NOMO-1 (cell line): ENCODE data around the gene SNX1.

ENCODE experiments used
- DNase-seq, 2 experiments: peaks; one replicate each; lab custom pipeline; 2025; ENCODE audit not compliant: unreplicated experiment in 2 of 2; lab: John Stamatoyannopoulos, UW

SNX1 gene

DNA sequence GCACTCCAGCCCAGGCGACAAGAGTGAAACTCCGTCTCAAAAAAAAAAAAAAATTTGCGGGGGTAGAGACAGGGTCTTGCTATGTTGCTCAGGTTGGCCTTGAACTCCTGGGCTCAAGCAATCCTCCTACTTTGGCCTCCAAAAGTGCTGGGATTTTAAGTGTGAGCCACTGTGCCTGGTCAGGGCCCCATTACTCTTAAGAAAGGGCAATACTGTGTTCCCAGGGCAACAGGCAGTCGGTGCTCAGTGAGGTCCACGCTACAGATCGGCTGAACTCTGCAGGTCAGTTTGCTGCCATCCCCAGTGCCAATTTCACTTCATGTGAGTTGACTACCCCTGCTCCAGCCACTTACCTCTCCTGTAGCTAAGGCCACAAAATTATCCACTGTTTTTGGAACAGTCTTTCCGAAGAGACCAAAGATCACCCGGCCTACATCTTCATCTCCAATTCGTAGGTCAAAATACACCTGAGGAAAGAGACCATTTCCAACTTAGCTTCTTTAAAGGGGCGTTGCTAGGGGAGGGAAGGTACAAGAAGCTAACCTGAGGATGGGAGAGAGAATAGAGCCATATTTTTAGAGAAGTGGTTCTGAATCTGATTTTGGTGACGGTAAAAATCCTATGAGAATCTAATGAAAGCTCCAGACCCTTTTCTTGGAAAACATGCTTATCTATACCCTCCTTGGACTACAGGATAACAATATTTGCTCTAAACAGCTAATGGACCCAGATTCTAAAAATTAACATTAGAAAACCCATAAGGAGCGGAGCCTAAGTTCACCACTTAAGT lies 66.1 kb downstream of the SNX1 start:
- DNase-seq: peak in 1 of 2 experiments; percentile 14

DNA sequence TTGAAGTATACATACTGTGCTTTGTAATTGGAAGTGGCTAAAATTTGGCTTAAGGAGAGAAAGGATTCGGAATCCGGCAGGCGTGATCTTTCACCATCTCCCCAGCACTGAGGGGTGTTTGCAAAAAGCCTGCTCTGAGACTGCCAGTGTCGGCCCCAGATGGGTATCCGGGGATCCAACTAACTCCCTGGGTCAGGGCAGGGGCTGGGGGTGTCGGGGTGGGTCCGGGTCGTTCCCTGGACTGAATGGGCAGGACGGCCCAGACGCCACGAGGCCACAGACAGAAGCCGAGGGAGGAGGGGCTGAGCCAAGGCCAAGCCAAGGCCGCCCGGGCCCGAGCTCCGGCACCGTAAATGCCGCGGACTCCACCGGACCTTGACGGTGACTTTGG lies 66.7 kb downstream of the SNX1 start:
- no peak for DNase-seq

DNA sequence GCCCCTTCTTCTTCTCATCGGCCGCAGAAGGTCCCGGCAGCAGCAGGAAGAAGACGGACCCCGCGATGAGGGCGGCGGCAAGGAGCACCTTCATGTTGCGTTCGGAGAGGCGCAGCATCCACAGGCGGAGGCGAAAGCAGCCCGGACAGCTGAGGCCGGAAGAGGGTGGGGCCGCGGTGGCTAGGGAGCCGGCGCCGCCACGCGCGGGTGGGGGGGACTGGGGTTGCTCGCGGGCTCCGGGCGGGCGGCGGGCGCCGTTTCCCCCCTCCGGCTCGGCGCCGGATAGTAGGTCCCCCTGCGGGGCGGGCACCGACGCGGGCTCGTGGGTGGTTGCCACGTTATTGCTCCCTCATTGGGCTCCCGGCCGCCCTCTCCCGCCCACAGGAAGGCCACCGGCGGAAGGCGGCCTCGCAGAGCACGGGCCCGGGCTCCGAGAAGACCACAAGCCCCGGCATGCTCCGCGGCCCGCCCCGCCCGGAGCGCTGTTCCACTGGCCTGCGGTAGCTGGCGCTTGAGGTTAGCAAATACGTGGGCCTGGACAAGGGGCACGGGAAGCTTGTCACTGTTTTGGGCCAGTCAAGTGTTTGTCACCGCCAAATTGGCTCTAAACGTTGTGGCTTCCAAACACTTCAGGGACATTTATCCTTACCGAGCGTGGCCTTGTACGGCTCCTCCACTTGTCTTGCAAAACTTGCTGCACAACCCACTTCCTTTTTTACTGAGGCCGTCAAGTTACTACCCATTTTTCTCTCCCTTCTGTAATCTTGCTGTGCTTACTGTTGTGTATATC lies 67.3 kb downstream of the SNX1 start, which contains the start of gene PPIB:
Gene PPIB (minus strand): TSS at position 154 of the 790 bp plus-strand sequence. CDS start 36 bp downstream, at position 118.
- peak; percentile 99 for DNase-seq

DNA sequence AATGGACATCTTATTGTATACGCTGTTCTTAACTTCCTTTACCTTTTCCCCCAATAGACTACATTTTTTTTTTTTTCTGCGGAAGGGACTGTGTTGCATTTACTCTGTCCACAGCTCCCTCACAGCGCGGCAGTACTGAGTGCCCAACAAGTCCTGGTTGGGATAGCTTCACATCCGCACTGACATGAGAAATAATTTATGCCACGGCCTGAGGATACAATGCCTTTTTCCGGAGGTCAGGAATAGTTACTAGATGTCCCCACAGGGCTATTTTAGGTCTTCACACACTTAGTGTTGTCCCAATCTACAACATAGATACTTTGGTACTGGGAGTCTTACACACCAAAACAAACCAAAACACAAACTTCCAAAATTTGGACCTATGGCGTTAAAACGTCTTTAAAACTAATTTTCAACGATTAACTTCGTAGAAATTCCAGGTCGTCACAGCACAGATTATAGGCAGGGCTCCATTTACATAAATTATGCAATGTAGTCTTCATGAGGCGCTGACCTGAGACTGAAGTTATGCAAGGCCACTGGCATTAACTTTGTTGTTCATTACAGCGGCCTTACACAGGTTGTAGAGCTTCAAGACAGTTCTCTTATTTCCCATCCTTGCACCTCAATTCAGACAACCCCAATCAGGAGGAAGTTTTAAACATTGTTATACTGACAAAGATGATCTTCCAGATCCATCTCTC lies 68.0 kb downstream of the SNX1 start:
- DNase-seq: peak; percentile 56 to 78

DNA sequence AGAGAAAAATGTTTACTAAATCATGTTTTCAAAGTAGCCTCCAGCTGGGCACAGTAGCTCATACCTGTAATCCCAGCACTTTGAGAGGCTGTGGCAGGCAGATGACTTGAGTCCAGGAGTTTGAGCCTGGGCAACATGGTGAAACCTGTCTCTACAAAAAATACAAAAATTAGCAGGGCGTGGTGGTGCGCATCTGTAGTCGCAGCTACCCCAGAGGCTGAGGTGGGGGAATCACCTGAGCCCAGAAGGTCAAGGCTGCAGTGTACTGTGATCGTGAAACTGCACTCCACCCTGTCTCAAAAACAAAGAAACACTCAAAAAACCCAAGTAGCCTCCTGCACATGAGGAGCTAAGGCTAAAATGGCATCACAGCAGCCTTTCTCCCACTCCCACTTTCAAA lies 68.7 kb downstream of the SNX1 start:
- DNase-seq: no peak

DNA sequence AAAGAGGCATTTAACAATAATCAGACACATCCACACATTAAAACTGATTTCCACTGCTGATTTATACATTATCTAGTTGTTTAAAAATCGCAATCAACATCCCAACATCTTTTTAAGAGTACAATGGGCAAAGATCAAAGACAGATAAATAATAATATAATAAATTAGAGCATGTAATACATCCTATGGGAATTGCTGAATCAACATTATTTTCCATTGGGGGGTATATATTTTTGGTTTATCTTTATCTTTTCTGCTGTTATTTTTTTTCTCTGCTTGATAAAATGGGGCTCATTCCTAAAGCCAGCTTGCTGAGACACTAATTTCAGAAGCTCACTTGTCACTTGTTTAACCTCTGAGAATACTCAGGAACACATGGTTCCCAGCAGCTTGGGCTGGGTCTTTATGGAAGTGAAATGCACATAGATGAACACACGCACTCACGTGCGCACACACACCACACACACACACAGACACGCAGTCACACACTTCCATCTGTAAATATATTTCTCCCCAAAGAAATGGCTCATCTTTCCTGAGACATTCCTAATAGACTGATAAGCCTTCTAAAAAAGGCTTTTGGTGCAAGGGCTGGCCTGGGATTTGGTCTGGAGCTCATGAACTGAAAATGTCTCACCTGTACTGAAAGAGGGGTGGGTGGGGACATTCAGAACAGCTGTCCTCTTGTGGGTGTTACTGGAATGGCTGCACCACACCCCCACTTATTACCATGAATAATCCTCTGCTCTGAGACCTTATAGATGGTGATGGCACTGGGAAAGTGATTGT lies 70.5 kb downstream of the SNX1 start:
- DNase-seq: no peak

DNA sequence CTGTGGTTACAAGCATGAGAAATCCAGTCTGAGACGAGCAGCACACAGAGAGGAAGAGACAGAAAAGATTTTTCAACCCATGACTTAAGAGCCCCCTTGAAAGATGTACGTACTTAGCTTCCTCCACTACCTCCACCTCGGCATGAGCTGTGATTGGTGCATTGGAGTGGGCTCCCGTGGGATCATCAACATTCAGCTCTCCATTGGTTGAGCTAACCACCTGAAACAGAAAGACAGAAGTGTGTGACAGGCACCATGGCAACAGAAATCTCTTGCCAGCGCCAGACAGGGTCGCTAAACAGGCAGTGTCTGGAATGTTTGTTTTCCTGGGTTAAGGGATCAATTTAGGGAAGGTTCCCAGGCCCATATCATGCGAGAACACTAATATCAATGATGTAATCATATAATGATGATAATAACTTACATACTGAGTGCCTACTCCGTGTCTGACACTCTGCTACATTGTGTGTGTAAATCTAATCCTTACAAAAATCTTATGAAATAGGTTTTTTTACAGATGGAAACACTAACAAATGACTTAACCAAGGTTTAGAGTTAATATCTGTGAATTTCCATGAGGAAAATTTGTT lies 84.5 kb downstream of the SNX1 start:
- no peak for DNase-seq

DNA sequence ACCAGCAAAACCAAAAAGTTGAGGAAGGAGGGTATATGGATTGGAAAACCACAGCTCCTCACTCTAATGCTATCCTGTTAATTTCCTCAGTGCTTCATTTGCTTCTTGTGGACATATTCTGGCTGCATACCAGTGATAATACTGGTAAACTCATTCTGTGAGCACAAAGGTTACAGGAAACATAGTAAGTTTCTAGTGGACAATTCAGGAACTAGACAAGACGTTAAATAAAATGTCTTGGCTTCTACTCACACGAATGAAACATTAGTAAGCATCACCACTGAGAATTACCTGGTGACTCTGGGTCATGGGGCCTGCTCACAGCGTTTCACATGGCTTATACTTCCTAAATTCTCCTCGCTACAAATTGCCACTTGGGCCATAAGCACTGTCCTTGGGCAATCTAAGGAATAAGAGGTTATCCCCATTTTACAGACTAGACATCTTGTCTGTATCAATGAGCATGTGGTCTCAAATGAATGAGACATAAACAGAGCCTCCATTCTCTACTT lies 87.1 kb downstream of the SNX1 start:
- no peak for DNase-seq

DNA sequence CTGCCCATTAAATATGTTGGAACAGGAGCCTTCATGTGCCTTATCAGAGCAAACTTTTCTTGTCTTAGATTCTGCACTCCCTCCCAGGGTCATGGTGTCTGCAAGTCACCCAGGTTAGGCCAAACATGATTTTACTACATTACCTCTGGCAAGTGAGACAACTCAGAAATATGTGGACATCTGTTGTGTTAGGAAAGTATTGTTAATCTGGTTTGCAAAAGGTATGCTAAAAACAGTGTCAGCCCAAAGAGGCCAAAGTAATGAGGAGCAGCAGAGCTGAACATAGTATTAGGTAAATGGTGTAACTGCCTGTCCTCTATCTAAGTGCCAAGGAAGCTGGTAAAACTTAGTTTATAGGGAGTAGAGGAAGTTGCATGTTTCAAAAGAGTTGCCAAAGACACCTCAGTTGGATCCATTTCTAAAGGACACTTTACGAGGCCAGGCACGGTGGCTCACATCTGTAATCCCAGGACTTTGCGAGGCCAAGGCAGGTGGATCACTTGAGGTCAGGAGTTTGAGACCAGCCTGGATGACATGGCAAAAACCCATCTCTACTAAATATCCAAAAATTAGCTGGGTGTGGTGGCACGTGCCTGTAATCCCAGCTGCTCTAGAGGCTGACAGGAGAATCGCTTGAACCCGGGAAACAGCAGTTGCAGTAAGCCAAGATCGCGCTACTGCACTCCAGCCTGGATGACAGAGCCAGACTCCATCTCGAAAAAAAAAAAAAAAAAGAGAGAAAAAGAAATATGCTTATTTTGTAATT lies 89.5 kb downstream of the SNX1 start:
- DNase-seq: no peak

DNA sequence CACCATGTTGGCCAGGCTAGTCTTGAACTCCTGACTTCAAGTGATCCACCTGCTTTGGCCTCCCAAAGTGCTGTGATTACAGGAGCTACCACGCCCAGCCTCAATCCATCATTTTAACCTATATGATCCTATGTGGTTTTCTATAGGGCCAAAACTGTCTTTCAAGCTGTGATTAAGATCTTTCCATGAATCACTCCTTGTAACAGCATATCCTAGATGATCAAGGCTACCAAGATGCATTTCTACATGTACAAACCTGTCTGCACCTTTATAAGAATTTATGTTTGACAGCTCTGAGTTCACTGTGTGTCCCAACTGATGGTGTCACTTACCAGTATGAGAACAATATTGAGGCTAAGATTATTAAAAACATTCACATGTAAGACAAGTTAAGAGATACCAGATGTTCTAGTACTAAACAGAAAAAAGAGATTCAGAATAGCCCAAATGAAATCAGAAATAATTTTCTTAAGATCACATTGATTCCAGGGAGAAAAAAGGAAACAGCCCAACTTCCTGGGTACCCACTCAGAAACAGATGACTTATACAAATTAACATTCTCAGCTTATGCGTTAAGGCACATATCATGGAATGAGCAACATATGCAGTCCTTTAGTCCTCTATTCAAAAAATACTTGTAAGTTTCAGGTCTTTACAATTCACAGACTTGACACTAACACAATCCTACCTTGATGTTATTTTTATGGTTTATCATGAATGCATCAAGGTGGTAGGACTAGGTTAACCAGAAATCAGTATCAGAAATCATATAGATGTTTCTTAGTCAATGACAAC lies 91.8 kb downstream of the SNX1 start:
- no peak for DNase-seq
